IMR-90 (cell line): ENCODE data around the gene MYH10. TPM values are rescaled to one million over a fixed set of nuclear protein-coding genes. Genes with fewer than 3 reads are reported as not detected.

ENCODE experiments used
- ATAC-seq: fragments of 200-7000 bp; cut with Tn5 transposase; 2 replicates; pipeline ENCODE4 v1.9.1; 2020; ENCODE audit warnings: low read depth, mild to moderate bottlenecking, moderate library complexity
- BruUV-seq: library from RNA; stranded (reverse); fragments of 400-500 nt; replicated peaks from 2 replicates; lab custom pipeline; 2021; lab: Mats Ljungman, UMichigan
- CTCF ChIA-PET: fragments of 300-600 bp; formaldehyde crosslinking; extraction: SDS; loops from one replicate; lab custom pipeline; 2021; ENCODE audit warnings: antibody characterized with exemption; lab: Yijun Ruan, JAX
- POLR2A ChIA-PET: fragments of 300-600 bp; sonication (Branson Sonifier 250); formaldehyde crosslinking; loops from one replicate; lab custom pipeline; 2022; ENCODE audit warnings: antibody characterized with exemption; ENCODE audit not compliant: unreplicated experiment; lab: Charles Lee
- DNase-seq: peaks from one replicate; pipeline ENCODE4 v3.0.0; 2013
- H2AFZ ChIP-seq: replicated peaks from 2 replicates; pipeline ENCODE3; 2013; ENCODE audit warnings: low read length, mild to moderate bottlenecking; ENCODE audit not compliant: poor library complexity
- H2AK5ac ChIP-seq: 2 replicates; pipeline ENCODE4 v1.6.1; 2013; ENCODE audit warnings: low read depth, low read length, inconsistent platforms
- H2AK9ac ChIP-seq: replicated peaks from 2 replicates; pipeline ENCODE3; 2013; ENCODE audit warnings: mild to moderate bottlenecking, low read depth, low read length, moderate library complexity; ENCODE audit not compliant: poor library complexity
- H2BK120ac ChIP-seq: 2 replicates; pipeline ENCODE4 v1.6.1; 2013; ENCODE audit warnings: low read depth, low read length, inconsistent platforms
- H2BK15ac ChIP-seq: 3 replicates; pipeline ENCODE4 v1.6.1; 2013; ENCODE audit warnings: low read depth, low read length, inconsistent platforms
- H2BK20ac ChIP-seq: 2 replicates; pipeline ENCODE4 v1.6.1; 2013; ENCODE audit warnings: low read depth, mild to moderate bottlenecking, inconsistent platforms, low read length, moderate library complexity
- H2BK5ac ChIP-seq: 2 replicates; pipeline ENCODE4 v1.6.1; 2013; ENCODE audit warnings: mild to moderate bottlenecking, low read depth, low read length, inconsistent platforms; ENCODE audit not compliant: poor library complexity, severe bottlenecking
- H3K14ac ChIP-seq: replicated peaks from 2 replicates; pipeline ENCODE4 v1.6.1; 2013; ENCODE audit warnings: low read depth, low read length, inconsistent platforms
- H3K18ac ChIP-seq: 2 replicates; pipeline ENCODE4 v1.6.1; 2013; ENCODE audit warnings: low read depth, low read length, control low read depth
- H3K23ac ChIP-seq: 2 replicates; pipeline ENCODE4 v1.6.1; 2013; ENCODE audit warnings: low read depth, low read length, inconsistent platforms
- H3K27ac ChIP-seq: 2 replicates; pipeline ENCODE4 v1.5.1; 2013; ENCODE audit warnings: mild to moderate bottlenecking, control low read depth, low read length; ENCODE audit not compliant: insufficient read depth
- H3K27me3 ChIP-seq: 2 replicates; pipeline ENCODE4 v1.6.1; 2013; ENCODE audit warnings: low read length; ENCODE audit not compliant: control insufficient read depth, insufficient read depth
- H3K36me3 ChIP-seq: 2 replicates; pipeline ENCODE4 v1.6.1; 2013; ENCODE audit warnings: low read length, mixed read lengths; ENCODE audit not compliant: control insufficient read depth, insufficient read depth
- H3K4ac ChIP-seq: 2 replicates; pipeline ENCODE4 v1.6.1; 2013; ENCODE audit warnings: low read depth, low read length, inconsistent platforms
- H3K4me1 ChIP-seq: 2 replicates; pipeline ENCODE4 v1.6.1; 2013; ENCODE audit warnings: low read length, mixed read lengths; ENCODE audit not compliant: control insufficient read depth, insufficient read depth
- H3K4me2 ChIP-seq: 2 replicates; pipeline ENCODE4 v1.6.1; 2013; ENCODE audit warnings: low read depth, mild to moderate bottlenecking, control low read depth, low read length, moderate library complexity
- H3K4me3 ChIP-seq: 2 replicates; pipeline ENCODE4 v1.5.1; 2013; ENCODE audit warnings: low read depth, mild to moderate bottlenecking, control low read depth, low read length, moderate library complexity; ENCODE audit not compliant: insufficient read depth
- H3K56ac ChIP-seq: 2 replicates; pipeline ENCODE4 v1.6.1; 2013; ENCODE audit warnings: low read length, inconsistent platforms; ENCODE audit not compliant: insufficient read depth; ENCODE audit errors: extremely low read depth
- H3K79me1 ChIP-seq, 2 experiments: 2 replicates each; pipeline ENCODE4 v1.6.1; 2013; ENCODE audit warnings: low read length in 2 of 2, inconsistent platforms in 1 of 2, low read depth in 1 of 2
- H3K9ac ChIP-seq: 2 replicates; pipeline ENCODE4 v1.6.1; 2013; ENCODE audit warnings: low read depth, low read length, control low read depth
- H3K9me1 ChIP-seq: 2 replicates; pipeline ENCODE4 v1.6.1; 2013; ENCODE audit warnings: low read length, inconsistent platforms; ENCODE audit not compliant: insufficient read depth
- H3K9me3 ChIP-seq: 2 replicates; pipeline ENCODE4 v1.6.1; 2013; ENCODE audit warnings: low read length; ENCODE audit not compliant: control insufficient read depth, insufficient read depth
- H4K20me1 ChIP-seq: 2 replicates; pipeline ENCODE4 v1.6.1; 2013; ENCODE audit warnings: low read length, inconsistent platforms; ENCODE audit not compliant: insufficient read depth
- H4K5ac ChIP-seq: 2 replicates; pipeline ENCODE4 v1.6.1; 2013; ENCODE audit warnings: mild to moderate bottlenecking, low read depth, low read length, control low read depth
- H4K8ac ChIP-seq, 2 experiments: 2 replicates each; pipeline ENCODE4 v1.6.1; 2013; ENCODE audit warnings: low read depth in 2 of 2, low read length in 2 of 2, control low read depth in 1 of 2, inconsistent platforms in 1 of 2
- H4K91ac ChIP-seq: 2 replicates; pipeline ENCODE4 v1.6.1; 2013; ENCODE audit warnings: low read depth, low read length, inconsistent platforms; ENCODE audit not compliant: insufficient read depth
- CEBPB ChIP-seq: IDR thresholded peaks from 2 replicates; pipeline ENCODE4 v1.6.1; 2012; ENCODE audit warnings: low read depth, low read length, improper control_type of control experiment
- CHD1 ChIP-seq: IDR thresholded peaks from 2 replicates; pipeline ENCODE4 v1.6.1; 2012; ENCODE audit warnings: low read depth, low read length, improper control_type of control experiment
- FOS ChIP-seq: fragments of 150-350 bp; IDR thresholded peaks from 2 replicates; pipeline ENCODE4 v1.6.1; 2016; ENCODE audit warnings: low read depth, low read length
- MAFK ChIP-seq: IDR thresholded peaks from 2 replicates; pipeline ENCODE4 v1.6.1; 2012; ENCODE audit warnings: low read depth, low read length, improper control_type of control experiment
- MAZ ChIP-seq: IDR thresholded peaks from 2 replicates; pipeline ENCODE4 v1.6.1; 2012; ENCODE audit warnings: low read depth, mild to moderate bottlenecking, low read length, improper control_type of control experiment, moderate library complexity, borderline replicate concordance
- MXI1 ChIP-seq: IDR thresholded peaks from 2 replicates; pipeline ENCODE4 v1.6.1; 2012; ENCODE audit warnings: low read depth, mild to moderate bottlenecking, low read length, moderate library complexity, borderline replicate concordance
- NFE2L2 ChIP-seq: fragments of 150-350 bp; IDR thresholded peaks from 2 replicates; pipeline ENCODE4 v1.6.1; 2016; ENCODE audit warnings: low read depth, mild to moderate bottlenecking, low read length
- POLR2A ChIP-seq: IDR thresholded peaks from 2 replicates; pipeline ENCODE4 v1.6.1; 2012; ENCODE audit warnings: mild to moderate bottlenecking, low read depth, low read length
- RAD21 ChIP-seq: IDR thresholded peaks from 2 replicates; pipeline ENCODE4 v1.6.1; 2012; ENCODE audit warnings: low read length, improper control_type of control experiment
- RFX5 ChIP-seq: IDR thresholded peaks from 2 replicates; pipeline ENCODE4 v1.8.0; 2012; ENCODE audit warnings: low read depth, mild to moderate bottlenecking, low read length, moderate library complexity
- SMC3 ChIP-seq: fragments of 150-350 bp; IDR thresholded peaks from 2 replicates; pipeline ENCODE4 v1.6.1; 2016; ENCODE audit warnings: low read depth, mild to moderate bottlenecking, antibody characterized with exemption, low read length, moderate library complexity
- WGBS, 2 experiments: methylation state at CpG; one replicate each; pipeline versions ENCODE4 v1.1.5 to v1.1.7; 2013; ENCODE audit warnings: missing lambda C conversion rate in 2 of 2; ENCODE audit not compliant: insufficient read length in 1 of 2; ENCODE audit errors: extremely low coverage in 2 of 2; 5-methylcytosine and 5-hydroxymethylcytosine counted together
- dilution Hi-C: fragments of 300-500 bp; cut with HindIII; formaldehyde crosslinking; loops from one replicate; pipeline ENCODE4 v1.14.3; 2018; ENCODE audit warnings: low sequenced_read_pairs; ENCODE audit not compliant: unreplicated experiment
- in situ Hi-C: fragments of 300-500 bp; cut with MboI; formaldehyde crosslinking; loops from 3 replicates; pipeline ENCODE4 v1.14.3; 2019; ENCODE audit warnings: low sequenced_read_pairs, inconsistent platforms, mixed read lengths
- intact Hi-C: fragments of 100-400 bp; cut with micrococcal nuclease; formaldehyde crosslinking; loops from 2 replicates; pipeline ENCODE4 v1.10.0; 2022
- polyA plus RNA-seq, 3 experiments: library from polyadenylated mRNA; depleted of rRNA; stranded (reverse); fragments of >200 nt; gene quantifications; 2 replicates each; pipeline ENCODE4 v1.2.3, GENCODE V29; 2012; ENCODE audit warnings: low replicate concordance in 1 of 3
- total RNA-seq: library from RNA; depleted of rRNA; stranded (reverse); fragments of >200 nt; gene quantifications from 2 replicates; pipeline ENCODE4 v1.2.3, GENCODE V29; 2012
- TF ChIP-seq, protein P1 (sequence below): conservative IDR thresholded peaks from 2 replicates; pipeline ENCODE4 v1.5.1; 2012; ENCODE audit warnings: mild to moderate bottlenecking, low read depth, low read length, improper control_type of control experiment

The MYH10 gene
- total and polyA plus RNA-seq, 2 of the 4 experiments (the other 2 are of a cell fraction), result 71.2 to 95.2 TPM

DNA sequence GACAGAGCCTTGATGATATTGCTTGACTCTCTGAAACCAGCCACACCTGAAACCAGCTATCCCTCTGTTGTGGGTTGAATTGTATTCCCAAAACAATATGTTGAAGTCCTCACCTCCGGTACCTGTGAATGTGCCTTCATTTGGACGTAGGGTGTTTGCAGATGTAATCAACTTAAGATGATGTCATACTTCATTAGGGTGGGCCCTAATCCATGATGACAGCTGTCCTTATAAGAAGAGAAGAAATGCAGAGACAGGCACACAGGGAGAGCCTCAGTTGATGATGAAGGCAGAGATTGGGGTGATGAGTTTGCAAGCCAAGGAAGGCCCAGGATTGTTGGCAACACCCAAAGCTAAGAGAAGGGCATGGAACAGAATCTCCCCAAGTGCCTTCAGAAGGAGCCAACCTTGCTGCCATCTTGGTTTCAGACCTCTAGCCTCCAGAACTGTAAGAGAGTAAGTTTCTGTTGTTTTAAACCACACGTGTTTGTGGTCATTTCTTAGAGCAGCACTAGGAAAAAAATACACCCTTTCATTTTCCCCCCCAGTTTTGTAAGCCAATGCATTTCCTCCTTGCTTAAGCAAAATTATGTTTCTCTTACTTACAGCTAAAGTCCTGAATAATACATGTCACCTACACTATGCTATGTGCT is 29.4 kb upstream of the MYH10 start:
- Histone ChIP-seq H3K56ac (no peak overlapping the region), H3K79me1 (no peaks in the 10 kb centered on the region), H3K14ac (no peak overlapping the region), H3K9ac (no peak overlapping the region), H3K27me3 (peaks cover 10% of the 10 kb centered on the region), H2AK5ac (no peak overlapping the region), H3K23ac (no peak overlapping the region), H2AK9ac (no peak overlapping the region), H3K4ac (no peak overlapping the region), H2BK5ac (no peak overlapping the region), H3K4me1 (no peaks in the 10 kb centered on the region), H2BK15ac (no peak overlapping the region), H3K27ac (no peak overlapping the region), H2BK120ac (no peak overlapping the region), H4K8ac (no peak overlapping the region), H4K91ac (no peak overlapping the region), H3K18ac (no peak overlapping the region), H2BK20ac (no peak overlapping the region), H3K9me3 (peaks cover 8% of the 10 kb centered on the region), H3K4me2 (no peak overlapping the region), H3K4me3 (no peak overlapping the region), H3K9me1 (no peaks in the 10 kb centered on the region), H2AFZ (no peak overlapping the region), H4K20me1 (no peaks in the 10 kb centered on the region), H4K5ac (no peak overlapping the region), H3K36me3 (no peaks in the 10 kb centered on the region)
- no peak for DNase-seq
- no TSS peak for BruUV-seq
- no peak for TF ChIP-seq FOS
- no peak for TF ChIP-seq MAZ
- no peak for TF ChIP-seq NFE2L2
- no peak for TF ChIP-seq RFX5
- no peak for TF ChIP-seq SMC3
- TF ChIP-seq, protein P1, sequence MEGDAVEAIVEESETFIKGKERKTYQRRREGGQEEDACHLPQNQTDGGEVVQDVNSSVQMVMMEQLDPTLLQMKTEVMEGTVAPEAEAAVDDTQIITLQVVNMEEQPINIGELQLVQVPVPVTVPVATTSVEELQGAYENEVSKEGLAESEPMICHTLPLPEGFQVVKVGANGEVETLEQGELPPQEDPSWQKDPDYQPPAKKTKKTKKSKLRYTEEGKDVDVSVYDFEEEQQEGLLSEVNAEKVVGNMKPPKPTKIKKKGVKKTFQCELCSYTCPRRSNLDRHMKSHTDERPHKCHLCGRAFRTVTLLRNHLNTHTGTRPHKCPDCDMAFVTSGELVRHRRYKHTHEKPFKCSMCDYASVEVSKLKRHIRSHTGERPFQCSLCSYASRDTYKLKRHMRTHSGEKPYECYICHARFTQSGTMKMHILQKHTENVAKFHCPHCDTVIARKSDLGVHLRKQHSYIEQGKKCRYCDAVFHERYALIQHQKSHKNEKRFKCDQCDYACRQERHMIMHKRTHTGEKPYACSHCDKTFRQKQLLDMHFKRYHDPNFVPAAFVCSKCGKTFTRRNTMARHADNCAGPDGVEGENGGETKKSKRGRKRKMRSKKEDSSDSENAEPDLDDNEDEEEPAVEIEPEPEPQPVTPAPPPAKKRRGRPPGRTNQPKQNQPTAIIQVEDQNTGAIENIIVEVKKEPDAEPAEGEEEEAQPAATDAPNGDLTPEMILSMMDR, result no peak
- TF ChIP-seq MAFK, result no peak
- TF ChIP-seq CEBPB, result no peak
- TF ChIP-seq POLR2A, result no peak
- TF ChIP-seq RAD21, result no peak
- TF ChIP-seq CHD1, result no peak
- no peak for TF ChIP-seq MXI1
- in situ Hi-C loops, result no loop called here
- dilution Hi-C loops, result no loop called here
- ChIA-PET POLR2A (no interaction called here), CTCF (interaction anchor here (0.5 kb wide), 1 partner anchor 266 kb away, joined by 3 read pairs; no protein-coding TSS in a partner anchor)
- intact Hi-C loops, result no loop called here
- no CpG with 5 or more reads among the region's 3 CpGs for WGBS, 2 experiments
- no peak for ATAC-seq
